Stimulated activated CD8-positive, alpha-beta memory T cell treated with anti-CD3 and anti-CD28 coated beads, Interleukin-15, amount 100 ng/mL, for 4 hours (primary cell): ENCODE data around the gene B4GALT5.
"Not testable (repeated sequence)": the region's sequence is repeated elsewhere in the genome, so short reads cannot be mapped to it uniquely, and the experiment has no call there.

Experiments used
- DNase-seq, 2 donors: peaks; one replicate each; pipeline ENCODE4 v3.0.0-alpha.2; 2020; ENCODE audit warnings: low read depth in 2 of 2

The B4GALT5 gene

DNA sequence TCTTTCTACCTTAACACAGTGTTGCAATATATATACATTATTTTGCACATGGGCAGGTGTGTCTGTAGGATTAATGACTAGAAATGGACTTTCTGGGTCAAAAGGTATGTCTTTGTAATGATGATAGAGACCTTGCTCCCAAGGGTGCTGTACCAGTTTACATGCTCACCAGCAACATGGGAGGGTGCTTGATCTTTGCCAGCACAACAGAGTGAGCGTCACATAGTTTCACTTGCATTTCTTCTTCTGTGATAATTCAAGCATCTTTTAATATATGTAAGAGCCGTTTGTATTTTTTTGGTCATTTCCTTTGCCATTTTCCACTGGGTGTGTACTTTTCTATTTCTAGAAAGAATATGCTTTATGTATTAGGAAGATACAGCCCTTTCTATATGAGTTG lies 23.6 kb upstream of the B4GALT5 start:
- no peak for DNase-seq

DNA sequence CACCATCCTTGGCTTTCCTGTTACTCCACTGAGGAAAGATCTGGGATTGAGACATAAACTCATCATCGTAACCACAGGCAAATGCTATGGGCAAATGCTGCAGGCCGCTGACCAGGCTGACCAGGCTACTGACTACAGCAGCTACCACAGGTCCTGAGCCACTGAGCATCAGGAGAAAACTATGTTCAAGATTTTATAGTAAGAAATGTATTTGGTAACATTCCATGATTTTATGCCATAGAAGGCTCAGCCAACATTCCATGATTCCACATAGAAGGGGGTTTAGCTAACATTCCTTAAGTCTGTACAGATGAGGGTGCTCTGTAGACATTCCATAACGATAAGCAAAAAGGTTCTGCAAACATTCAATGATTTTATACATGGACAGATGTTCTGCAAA lies 16.1 kb upstream of the B4GALT5 start:
- DNase-seq: no peak

GRCh38 chr20:49727894-49728885 lies 14.5 kb upstream of the B4GALT5 start:
- no peak for DNase-seq

GRCh38 chr20:49727478-49727877 lies 13.8 kb upstream of the B4GALT5 start:
- DNase-seq: no peak

- no peak for DNase-seq
Observed at GRCh38 chr20:49725694-49726093, 12.0 kb upstream of the B4GALT5 start.

DNA sequence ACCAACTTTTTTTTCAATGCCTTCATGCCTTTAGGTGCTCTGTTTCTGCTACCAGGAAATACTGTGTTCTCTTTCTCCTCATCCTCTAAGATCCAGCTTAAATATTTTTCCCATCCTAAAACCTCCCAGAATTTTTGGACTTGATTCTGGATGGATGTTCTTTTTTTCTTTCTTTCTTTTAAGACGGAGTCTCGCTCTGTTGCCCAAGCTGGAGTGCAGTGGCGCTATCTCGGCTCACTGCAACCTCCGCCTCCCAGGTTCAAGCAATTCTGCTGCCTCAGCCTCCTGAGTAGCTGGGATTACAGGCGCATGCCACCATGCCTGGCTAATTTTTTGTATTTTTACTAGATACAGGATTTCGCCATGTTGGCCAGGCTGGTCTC lies 11.5 kb upstream of the B4GALT5 start:
- not testable (repeated sequence) for DNase-seq

DNA sequence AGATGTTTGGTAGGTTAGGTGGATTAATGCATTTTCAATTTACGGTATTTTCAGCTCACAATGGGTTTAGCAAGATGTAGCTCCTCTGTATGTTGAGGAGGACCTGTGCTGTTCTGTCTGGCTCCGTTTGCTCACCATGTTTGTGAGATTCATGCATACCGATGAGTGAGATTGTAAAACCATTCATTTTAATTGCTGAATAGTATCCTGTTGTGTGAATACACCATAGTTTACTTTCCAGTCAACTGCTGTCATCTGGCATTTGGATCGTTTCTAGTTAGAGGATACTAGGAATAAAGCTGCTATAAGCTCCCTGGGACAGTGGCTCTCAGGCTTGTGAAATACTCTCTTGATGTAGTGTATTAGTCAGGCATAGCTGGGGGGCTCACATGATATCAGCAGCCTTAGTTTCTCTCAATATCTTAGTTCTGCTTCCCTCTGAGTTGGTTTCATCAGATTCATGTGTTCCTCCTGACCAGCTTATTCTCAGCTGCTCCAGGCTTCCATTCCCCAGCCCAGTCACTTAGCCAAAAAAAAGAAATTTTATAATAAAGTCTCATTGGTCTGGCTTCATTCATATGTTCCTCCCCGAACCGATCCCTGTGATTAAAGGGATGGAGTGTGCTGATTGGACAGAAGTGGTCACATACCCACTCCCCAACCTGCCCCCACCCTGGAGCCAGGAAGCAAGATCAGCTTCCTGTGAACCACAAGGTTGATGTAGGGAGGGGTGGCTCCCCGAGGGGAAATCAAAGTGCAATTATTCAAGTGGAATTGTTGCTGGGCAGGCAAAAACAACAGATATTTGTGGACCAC lies 10.9 kb upstream of the B4GALT5 start:
- no peak for DNase-seq

- DNase-seq: not testable (repeated sequence)
Observed at GRCh38 chr20:49723758-49724157, 10.1 kb upstream of the B4GALT5 start.

DNA sequence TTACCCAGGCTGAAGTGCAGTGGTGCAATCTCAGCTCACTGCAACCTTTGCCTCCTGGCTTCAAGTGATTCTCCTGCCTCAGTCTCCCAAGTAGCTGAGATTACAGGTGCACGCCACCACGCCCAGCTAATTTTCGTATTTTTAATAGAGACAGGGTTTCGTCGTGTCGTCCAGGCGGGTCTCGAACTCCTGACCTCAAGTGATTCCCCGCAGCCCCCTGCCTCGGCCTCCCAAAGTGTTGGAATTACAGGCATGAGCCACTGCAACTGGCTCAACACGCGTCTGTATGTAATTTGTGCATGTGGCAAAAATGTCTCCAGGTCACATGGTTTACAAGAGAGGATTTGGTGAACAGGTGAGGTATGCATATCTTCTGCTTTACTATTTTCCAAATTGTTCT lies 7.6 kb upstream of the B4GALT5 start:
- DNase-seq: not testable (repeated sequence)

- no peak for DNase-seq
Observed at GRCh38 chr20:49715466-49715865, 1.8 kb upstream of the B4GALT5 start.

GRCh38 chr20:49712996-49713752 lies 504 bp downstream of the B4GALT5 start:
- DNase-seq: no peak

- DNase-seq: no peak
Observed at GRCh38 chr20:49712646-49712995, 1.1 kb downstream of the B4GALT5 start.

DNA sequence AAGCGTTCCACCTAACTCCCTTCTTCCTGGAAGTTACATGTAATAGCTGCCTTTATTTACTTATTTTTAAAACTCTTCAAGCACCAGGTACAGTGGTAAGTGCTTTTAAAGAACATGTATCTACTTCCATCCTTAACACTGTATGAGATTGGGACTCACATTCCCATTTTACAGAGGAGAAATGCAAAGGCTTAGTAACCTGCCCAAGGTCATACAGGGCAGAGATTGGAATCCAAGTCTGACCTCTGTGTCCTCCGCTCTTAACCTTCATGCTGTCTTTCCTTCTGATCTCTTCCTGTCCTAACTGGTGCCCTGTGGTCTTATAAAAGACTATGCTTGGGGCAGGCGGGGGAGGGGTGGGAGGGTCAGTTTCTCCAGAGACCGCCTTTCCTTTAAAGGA lies 1.6 kb downstream of the B4GALT5 start:
- DNase-seq: no peak

DNA sequence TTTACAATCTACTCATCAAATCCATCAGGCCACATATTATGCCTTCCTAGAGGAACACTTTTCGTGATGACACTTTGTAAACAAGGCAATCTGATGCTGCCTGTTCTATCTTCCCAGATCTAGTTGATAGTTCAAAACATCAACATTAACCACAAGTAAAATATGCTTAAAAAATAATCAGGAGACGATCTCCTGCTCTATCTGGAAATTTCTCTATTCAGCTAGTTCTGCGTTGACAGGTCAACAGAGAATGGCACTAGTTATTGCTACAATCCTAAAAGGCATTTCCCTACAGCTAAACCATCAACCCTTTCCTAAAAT lies 2.1 kb downstream of the B4GALT5 start:
- DNase-seq: no peak

DNA sequence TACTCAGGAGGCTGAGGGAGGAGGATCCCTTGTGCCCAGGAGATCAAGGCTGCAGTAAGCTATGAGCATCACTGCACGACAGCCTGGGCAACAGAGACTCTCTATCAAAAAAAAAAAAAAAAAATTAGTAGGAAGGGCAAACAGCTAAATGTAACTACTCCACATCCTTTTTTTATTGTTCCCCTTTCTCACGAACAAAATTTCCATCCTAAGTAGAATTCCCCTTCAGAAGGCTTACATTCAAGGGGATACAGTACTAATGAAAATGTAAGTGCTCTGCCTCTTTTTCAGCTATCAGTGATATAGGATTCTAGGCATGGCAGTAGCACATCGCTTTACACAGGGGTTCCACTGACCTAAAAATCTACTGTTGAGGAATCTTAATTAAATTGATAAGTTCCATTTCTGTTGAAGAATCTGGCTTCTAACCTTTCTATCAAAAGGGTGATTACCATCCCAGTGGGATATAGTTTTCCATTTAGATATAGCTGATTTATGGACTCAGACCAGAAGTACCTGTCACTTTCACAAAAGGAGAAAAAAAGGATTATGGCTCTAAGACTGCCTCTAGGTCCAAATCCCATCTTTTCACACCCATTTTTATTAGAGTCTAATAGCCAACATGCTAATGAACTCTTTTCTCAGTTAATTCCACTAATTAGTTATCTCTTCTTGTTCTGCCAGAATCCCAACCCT lies 2.6 kb downstream of the B4GALT5 start:
- DNase-seq: no peak

DNA sequence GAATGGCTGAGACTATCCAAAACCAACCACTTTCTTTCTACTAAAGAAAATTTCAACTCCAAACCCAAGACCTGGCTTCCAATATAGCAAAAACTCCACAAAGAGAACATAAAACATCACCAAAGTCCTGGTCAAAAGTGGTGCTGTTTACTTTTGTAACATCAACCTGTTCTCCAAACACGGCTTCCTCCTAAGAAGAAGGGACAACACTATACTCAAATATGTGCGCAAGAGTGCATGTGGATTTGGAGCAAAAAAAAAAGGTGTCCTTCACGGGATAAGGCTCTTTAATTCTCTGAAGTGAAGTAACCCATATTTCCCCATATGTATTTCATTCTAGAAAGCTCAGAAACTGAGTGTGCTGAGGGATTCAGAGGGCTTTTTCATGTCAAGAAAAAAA lies 6.6 kb downstream of the B4GALT5 start:
- DNase-seq: no peak

DNA sequence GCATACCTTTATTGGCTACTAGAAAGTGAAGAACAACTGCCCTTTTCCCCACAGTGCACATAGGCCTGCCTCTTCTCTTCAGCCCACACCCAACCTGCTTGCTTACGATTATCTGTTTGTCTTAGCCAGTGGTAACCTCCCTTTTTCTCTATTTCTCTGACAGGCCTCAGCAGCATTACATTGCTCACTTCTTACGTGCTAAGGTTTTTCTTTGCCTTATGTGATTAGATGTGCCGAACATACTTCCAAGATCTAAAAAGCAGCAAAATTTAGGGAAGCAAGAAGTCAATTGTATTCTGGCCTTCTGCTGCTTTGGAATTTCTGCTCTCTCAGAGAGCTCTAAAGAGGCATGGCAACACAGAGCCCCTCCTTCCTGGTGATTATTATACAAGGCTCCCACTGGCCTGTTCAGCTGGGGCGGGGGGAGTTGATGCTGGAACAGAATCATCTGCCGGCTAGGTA lies 7.0 kb downstream of the B4GALT5 start:
- DNase-seq: no peak

DNA sequence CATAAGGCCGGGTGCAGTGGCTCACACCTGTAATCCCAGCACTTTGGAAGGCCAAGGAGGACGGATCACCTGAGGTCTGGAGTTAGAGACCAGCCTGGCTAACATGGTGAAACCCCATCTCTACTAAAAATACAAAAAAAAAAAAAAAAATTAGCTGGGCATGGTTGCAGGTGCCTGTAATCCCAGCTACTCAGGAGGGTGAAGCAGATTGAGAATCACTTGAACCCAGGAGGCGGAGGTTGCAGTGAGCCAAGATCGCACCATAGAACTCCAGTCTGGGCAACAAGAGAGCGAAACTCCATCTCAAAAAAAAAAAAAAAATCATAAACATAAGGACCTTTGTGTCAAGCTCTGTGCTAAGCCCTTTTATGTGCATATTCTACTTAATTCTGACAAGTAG lies 7.8 kb downstream of the B4GALT5 start:
- not testable (repeated sequence) for DNase-seq

DNA sequence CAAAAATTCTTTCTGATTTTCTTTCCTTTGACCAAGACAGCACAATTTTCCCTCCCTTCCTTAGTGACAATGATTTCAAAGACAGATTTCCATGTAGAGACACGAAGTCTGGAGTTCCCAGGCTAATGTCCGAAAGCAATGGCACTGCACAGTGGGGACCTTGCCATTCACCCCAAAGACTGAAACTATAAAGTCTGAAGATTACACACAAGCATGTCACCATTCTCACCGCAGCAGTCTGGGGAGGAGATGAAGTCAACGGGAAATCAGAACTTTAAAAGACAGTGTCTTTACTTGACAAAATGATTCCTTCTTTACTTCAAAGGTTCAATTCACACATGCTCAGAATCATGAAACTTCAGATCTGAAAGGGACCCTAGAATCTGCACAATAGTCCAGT lies 8.3 kb downstream of the B4GALT5 start:
- DNase-seq: no peak

DNA sequence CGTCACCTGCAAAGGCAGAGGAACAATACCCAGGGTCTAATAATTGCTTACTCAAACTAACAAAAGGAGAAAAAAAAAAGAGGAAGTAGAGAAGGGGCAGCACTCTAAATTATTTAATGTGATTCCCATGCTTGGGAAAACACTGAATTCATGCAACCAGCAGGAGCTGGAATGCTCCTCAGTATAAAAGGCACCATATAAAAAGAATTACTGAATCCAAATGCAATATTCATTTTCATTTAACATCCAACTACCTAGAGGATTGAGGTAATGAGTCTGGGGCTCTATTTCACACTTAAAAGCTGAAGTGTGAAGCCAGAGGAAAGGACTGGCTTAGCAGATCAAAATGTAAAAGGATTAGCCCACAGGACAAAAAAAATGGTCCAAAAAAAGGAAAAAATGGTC lies 8.7 kb downstream of the B4GALT5 start:
- DNase-seq: no peak

DNA sequence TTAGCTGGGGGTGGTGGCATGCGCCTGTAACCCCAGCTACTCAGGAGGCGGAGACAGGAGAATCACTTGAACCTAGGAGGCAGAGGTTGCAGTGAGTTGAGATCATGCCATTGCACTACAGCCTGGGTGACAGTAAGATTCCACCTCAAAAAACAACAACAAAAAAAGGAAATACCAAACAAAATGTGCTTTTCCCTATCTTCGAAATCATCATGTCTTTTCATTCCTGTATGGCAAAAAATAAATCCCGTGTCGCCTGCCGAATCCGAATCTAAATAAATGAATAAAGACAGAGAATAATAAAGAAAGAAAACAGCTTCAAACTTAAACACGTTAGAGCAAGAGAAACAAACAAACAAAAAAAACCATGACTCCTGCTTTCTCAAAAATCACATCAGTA lies 11.8 kb downstream of the B4GALT5 start:
- DNase-seq: no peak
